Adrenal gland (tissue), 5 donors: ENCODE measurements around the gene TMEM134.

Experiments
- POLR2A ChIP-seq, 2 donors: fragments of 450-650 bp; IDR thresholded peaks; one replicate each; pipeline ENCODE4 v1.6.1; 2017; ENCODE audit warnings: antibody characterized with exemption in 2 of 2, mild to moderate bottlenecking in 2 of 2, moderate library complexity in 1 of 2
- TF ChIP-seq, protein P1 (sequence below), 6 experiments: fragments of 450-650 bp in 4 of 6; fragments of 200-600 bp in 2 of 6; sonication (generic) in 1 of 6; IDR thresholded peaks; 1 replicate in 5 of 6; 2 replicates in 1 of 6; pipeline versions ENCODE4 v1.5.1 to v1.8.0; 2016 to 2021; ENCODE audit warnings: antibody characterized with exemption in 6 of 6, mild to moderate bottlenecking in 2 of 6, moderate library complexity in 1 of 6
- donor health status: DM: no; HTN: no; CAD: no.

DNA sequence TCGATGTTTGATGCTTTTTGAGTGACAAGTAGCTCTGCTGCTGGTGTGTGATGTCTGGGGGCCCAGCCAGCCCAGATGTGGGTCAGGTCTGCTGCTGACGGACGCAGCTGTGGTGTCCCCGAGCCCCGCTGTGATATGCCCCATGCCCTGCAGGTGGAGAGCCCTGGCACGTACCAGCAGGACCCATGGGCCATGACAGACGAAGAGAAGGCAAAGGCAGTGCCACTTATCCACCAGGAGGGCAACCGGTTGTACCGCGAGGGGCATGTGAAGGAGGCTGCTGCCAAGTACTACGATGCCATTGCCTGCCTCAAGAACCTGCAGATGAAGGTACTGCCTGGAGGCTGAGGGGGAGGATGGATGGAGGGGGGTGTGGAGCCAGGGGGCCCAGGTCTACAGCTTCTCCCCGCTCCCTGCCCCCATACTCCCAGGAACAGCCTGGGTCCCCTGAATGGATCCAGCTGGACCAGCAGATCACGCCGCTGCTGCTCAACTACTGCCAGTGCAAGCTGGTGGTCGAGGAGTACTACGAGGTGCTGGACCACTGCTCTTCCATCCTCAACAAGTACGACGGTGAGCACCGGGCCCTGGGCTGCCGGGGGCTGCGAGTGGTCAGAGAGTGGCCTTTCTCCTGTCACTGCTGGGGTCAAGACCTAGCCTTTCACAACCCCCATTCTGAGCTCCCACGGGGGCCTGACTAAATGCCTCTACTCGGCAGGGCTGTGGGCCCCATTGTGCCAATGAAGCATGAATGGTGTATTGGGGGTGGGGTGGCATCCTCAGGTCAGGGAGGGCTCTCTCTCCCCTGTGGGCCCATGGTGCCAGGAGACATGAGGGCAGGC lies 21.1 kb upstream of the TMEM134 start:
- TF ChIP-seq, protein P1, sequence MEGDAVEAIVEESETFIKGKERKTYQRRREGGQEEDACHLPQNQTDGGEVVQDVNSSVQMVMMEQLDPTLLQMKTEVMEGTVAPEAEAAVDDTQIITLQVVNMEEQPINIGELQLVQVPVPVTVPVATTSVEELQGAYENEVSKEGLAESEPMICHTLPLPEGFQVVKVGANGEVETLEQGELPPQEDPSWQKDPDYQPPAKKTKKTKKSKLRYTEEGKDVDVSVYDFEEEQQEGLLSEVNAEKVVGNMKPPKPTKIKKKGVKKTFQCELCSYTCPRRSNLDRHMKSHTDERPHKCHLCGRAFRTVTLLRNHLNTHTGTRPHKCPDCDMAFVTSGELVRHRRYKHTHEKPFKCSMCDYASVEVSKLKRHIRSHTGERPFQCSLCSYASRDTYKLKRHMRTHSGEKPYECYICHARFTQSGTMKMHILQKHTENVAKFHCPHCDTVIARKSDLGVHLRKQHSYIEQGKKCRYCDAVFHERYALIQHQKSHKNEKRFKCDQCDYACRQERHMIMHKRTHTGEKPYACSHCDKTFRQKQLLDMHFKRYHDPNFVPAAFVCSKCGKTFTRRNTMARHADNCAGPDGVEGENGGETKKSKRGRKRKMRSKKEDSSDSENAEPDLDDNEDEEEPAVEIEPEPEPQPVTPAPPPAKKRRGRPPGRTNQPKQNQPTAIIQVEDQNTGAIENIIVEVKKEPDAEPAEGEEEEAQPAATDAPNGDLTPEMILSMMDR (IDR thresholded peaks at IDR 0.05) = no peak
- TF ChIP-seq POLR2A (IDR thresholded peaks at IDR 0.05) = no peak
